ENCODE results near the gene CXADR.

CXADR gene

DNA sequence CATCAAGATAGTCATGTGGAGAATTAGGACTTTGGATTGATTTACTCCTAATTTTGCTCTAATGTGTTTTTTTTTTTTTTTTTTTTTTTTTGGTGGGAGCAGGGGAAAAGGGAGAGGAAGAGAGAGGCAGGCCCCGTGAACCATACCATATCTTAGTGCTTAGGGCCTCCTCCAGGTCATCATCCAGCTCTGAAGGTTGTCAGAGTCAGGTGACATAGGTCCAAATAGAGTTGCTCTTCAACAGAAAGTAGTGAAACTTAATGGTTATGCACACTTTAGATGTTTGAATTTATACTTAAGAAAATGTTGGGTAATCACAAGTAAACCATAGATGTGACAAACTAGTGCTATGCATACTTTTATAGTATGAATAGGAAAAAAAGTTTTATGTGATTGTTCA, 32.2 kb downstream of the CXADR start:
- DNase-seq, result no peak

DNA sequence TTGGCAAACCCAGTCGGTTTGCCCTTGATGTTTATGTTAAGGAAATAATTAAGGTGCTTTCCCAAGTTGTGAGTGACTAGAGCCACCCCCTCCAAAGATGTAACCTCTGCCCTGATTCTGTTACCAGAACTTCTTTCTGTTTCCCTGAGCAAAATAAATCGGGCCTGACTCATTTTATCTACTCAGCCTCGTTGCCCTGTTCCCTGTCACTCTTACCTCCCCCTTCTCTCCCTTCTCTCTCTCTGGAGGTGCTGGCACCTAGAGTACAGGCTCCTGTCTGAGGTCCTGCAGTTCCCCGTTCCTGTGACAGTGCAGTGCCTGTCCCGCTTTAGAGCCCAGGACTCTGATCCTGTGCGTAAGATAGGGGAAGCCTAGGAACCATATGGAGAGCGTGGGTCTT, 35.4 kb downstream of the CXADR start:
- no peak for DNase-seq

DNA sequence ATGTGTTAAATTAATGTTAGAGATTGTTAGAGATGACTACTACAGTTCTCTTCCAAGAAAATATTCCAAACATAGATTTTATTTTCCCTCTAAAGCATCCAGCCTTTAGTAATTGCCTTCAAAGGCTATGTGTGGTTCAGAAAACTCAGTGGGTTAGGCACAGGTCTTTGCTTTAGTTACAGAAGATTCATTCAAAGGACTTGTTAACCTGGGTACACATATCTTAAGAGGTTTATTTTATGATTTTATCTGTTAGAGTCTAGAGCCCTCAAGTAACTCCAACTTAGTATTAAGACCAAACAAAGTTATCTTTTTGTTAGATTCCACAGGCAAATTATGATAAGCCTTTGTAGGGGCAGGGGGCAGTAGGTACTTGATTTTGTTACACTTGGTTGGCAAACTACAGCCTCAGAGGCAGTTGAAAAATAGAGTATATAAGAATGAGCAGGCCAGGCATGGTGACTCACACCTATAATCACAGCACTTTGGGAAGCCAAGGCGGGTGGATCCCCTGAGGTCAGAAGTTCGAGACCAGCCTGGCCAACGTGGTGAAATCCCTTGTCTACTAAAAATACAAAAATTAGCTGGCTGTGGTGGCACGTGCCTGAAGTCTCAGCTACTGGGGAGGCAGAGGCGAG, 37.9 kb downstream of the CXADR start:
- DNase-seq, result no peak

DNA sequence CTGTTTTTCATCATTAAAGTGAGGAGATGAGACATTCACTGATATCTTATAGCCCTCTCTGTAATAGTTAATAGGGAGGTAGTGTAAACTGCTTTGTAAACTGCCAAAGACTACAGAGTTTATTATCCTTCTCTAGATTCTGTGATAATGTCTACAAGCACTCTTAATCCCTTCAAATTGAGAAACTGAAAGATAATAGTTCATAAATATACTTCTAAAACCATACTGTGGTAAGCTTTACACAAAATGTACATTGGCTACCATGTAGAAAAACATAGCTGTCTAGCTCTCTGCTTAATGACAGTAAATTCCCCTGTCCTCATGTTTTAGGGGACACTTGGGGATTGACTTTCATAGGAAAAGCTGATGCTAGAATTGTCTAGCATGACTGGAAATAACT, 39.6 kb downstream of the CXADR start:
- DNase-seq, result no peak

DNA sequence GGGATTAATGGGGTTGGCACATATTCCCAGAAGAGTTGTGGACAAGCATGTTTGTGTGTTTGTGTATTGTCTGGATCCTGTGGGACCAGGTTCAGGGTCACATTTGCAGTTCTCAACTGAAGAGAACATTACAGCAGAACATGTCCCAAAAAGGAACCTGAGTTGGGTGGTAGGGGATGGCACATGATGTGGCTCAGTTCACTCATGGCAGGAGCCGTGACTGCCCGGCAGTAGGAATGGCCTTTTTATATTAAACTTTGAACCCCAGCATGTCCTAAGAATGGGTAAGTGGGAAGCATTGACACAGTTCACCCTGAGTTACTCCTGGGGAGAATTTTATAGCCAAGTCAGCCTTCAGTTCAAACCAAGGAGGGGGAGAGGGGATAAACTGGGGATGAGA, 41.3 kb downstream of the CXADR start:
- no peak for DNase-seq

DNA sequence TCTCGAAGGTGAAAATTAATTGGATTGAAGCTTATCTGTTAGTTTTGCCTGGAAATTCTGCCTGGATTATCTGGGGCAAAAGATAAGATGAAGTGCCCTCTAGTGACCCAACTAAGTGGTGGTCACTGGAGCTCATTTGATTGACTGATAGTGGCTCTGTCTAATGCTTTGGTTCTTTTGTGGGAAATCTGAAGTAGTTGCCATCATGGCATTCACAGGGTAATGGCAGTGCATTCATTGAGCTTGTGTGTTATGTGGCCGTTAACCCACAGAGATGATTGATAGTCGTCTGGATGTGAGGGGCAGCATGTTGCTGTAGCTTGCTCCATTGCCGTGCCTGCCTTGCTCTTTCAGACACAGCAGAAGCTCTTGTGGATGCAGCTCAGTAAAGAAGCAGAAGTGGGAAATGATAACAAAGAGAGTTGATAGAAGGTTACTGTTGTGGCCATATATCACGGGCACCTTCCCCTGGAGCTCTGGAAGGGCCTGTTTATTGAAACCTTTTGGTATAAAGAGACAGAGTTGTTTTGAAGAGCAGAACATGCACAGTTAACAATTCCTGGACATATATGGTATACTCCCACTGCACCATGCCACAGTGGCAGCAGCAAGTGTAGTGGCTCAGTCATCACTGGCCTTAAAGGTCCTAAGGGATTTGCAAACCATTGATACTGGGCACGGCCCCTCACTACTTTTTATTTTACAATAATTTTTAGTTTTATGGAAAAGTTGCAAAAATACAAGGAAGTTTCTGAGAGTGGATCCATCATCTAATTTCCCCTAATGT, 42.0 kb downstream of the CXADR start:
- DNase-seq, result no peak

DNA sequence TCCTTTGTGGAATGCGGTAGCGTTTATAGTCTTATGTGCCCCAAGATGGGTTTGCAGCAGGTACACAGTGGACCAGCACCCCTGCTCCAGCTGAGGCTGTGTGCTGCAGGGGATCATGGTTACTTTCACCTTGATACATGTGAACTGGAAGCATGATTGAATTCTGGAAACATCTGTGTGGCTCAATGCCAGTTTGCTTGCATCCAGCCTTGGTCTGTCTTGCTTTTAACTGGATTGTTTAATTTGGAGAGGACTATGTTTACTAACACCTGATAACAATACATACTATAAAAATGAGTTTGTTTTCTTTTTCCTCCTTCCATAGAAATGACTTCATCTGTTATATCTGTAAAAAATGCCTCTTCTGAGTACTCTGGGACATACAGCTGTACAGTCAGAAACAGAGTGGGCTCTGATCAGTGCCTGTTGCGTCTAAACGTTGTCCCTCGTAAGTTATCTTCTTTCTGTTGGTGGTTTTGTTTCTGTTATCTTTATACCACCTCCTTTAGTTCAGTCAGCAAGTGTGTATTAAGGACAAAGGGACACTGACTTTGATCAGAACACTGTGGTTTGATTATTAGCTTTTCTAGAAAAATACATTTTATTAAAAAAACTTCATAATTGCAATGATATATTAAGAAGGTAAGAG, 47.7 kb downstream of the CXADR start:
- DNase-seq, result no peak

DNA sequence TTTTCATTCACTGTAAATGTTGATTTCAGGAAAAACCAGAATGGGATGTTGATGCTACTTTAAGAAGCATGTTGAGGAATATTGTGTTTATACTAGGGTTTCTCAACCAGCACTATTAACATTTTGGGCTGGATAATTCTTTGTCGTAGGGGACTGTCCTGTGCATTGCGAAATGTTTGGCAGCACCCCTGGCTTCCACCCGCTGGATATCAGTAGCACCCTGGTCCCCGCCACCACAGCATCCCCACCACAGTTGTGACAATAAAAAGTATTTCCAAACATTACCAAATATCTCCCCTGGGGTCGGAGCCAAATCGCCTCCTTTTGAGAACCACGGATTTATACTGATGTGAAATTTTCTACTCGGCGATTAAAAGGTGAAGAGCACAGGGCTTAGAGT, 57.9 kb downstream of the CXADR start:
- no peak for DNase-seq

DNA sequence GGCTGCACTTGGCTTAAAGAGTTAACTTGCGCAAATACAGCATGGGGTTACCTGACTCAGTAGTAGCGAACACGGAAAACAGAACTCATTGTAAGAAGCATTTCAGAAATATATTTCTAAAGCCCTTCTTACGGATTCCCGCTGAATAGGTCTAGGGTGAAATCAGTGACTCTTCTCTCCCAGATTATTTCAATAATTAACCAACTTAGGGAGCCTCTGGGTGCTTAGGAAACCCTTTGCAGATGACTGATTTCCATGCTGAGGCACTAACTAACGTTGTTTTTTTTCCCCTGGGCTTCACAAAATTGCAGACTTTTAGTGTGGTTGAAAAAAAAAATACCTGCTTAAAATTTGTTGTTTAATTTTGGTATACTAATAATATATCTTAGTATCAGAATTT, 59.6 kb downstream of the CXADR start:
- no peak for DNase-seq

DNA sequence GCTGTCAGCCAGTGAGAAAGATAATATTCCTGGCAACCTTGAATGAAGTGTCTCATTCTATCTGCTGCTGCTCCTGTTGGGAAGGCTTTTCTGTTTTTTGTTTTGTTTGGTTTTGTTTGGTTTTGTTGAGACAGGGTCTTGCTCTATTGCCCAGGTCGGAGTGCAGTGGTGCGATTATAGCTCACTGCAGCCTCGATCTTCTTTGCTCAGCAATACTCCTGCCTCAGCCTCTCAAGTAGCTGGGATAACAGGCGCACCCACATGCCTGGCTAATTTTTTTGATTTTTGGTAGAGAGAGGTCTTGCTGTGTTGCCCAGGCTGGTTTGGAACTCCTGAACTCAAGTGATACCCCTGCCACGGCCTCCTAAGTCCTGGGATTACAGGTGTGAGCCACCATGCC, 62.2 kb downstream of the CXADR start:
- DNase-seq, result no peak

DNA sequence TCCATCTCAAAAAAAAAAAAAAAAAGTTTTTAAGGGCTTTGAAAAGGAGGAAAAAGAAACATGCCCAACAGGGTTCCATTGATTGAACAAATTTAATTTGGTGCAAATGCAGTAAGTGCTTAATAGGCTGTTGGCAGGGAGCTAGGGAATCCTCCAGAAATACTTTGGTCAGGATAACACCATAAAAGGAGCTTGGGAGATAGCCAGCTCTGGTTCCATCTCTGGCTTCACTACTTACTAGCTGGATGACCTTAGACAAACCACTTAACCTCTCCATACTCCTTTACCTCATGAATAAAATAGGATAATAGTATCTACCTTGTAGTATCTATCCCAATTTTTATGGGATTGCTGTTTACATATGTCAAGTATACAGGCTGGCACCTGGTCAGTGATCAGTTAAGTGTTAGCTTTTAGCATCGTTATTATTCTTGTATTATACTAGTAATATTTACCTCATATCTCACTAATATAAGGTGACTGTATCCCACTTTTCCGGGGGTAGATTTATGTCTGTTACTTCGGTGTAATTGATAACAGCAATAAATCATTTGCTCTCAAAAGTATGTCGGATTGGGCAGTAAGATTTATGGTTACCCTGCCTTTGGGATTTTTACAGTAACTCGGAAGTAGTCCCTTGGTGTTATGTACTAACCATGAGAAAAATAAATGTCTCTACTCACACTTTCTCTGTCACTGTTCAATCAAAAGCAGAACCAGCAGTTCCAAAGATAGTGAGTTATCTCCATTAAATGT, 63.4 kb downstream of the CXADR start:
- peak; percentile 7 for DNase-seq

DNA sequence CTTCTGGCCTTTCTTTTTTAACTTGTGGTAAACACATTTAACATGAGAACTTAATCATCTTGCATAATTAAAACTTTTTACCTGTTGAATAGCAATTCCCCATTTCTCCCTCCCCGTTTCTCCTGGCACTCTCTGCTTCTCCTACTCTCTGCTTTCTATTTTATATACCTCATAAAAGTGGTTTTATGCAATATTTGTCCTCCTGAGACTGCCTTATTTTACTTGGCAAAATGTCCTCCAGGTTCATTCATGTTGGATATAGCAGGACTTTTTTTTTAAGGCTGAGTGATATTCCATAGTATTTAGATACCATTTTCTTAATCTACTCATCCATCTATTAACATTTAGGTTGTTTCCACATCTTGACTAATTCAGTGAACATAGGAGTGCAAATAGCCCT, 64.9 kb downstream of the CXADR start:
- no peak for DNase-seq

DNA sequence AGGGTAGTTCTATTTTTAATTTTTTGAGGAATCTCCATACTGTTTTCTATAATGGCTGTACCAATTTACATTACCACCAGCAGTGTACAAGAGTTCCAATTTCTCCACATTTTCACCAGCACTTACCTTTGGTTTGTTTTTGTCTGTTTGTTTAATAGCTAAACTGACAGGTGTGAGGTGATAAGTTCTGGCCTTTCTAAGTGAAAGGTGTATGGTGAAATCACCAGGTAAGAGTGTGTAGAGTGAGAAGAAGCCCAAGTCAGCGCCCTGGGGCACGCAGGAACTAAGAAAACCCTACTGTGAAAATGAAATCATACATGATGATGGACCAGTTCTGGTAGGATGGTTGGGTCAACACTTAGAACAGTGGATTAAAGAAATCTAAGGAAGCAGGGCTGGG, 65.3 kb downstream of the CXADR start:
- DNase-seq, result no peak

DNA sequence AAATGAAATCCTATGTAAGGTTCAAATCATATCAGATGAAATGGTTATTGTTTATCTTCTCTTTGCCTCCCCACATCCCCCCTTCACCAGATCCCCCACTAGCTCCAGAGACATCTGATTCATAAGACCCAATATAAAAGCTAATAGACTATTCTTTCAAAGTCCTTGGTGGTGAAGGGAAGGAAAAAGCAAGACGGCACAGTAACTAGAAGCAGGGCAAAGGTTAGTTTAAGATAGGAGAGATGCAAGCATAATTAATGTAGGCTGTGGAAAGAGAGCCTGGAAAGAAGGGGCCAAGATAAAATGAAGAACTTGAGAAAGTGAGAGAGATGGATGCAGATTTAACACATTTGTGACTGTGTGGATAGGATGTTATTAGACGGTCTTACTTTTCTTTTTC, 66.0 kb downstream of the CXADR start:
- DNase-seq, result no peak

DNA sequence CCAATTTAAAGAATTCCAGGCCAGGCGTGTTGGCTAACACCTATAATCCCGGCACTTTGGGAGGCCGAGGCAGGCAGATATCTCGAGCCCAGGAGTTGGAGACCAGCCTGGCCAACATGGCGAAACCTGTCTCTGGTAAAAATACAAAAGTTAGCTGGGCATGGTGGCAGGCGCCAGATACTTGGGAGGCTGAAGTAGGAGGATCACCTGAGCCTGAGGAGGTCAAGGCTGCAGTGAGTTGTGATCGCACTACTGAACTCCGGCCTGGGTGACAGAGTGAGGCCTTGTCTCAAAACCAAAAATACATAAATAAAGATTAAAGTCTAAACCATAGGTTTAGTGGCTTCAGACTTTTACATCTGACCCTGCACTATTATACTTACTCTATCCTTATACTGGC, 67.5 kb downstream of the CXADR start:
- DNase-seq, result no peak

DNA sequence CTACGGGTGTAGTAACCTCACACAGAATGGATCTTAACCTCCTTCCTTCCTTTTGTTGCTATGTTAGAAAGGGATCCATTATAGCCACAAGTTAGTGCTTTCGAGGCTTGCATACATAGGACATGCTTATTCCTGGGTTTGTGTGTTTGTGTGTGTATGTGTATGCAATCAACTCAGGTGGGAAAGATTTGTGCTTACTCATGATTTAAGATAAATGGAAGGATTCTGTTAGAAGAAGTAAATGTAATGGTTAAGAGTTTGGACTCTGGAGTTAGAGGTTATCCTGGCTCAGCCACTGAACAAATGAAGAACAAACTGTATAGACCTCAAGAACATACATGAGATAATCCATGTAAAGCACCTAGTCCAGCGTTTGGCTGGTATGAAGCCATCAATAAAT, 71.1 kb downstream of the CXADR start:
- DNase-seq, result no peak

DNA sequence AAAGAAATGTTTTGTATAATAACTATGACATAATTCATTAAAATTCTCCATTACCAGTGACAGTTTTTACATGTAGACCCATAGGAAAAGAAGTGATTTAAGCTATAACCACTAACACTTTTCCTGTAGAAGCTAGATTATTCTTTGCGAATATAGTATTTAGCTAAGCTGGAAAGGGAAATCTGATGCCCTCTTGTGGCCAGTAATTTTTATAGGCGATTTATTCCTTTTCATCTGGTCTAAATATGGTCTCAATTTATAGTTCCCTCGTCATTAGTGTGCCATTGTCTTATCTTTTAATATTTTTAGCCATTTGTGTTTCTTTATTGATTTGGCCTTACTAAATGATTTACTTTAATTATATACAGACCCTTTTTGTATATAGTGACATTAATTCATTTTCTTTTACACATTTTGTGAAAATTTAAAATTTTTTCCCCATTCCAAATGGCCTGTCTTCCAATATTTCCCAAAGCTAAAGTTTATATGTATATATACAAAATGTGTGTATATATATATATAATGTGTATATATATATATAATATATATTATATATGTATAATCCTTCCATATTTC, 73.1 kb downstream of the CXADR start:
- DNase-seq, result peak; percentile 13

DNA sequence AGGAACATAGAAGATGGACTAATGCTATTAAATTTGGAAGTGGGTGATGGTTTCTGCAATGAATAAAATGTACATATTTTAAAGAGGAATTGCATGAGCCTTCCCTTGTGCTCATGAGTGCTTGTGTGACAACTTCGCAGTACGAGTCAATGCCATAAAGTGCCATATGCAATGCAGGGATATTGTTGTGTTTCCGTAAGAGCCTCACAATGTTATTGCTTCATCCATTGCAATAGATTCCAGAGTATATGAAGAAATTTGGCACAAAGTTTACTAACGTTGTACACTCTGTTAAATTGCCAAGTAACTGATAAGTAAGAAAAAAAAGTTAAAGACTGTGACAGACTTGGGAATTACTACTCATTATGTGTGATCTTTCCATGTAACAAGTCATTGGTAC, 77.6 kb downstream of the CXADR start:
- no peak for DNase-seq

DNA sequence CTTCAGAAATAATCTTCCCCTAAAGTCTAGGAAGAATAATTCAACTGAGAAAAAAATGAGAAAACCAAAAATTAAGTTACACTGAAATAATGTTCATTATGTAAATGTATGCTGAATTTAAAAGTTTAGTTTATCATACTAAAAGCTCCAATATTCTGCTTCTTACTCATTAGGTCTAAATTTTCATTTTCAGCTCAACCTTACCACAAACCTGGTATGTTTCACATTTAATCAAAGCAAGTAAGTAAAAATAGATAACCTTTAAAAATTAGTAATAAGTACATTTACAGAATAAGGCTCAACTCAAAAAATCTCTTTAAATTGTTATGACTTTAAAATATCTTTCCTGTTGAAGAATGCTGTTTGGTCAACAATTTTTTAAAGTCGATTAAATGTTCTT, 84.8 kb downstream of the CXADR start:
- no peak for DNase-seq

DNA sequence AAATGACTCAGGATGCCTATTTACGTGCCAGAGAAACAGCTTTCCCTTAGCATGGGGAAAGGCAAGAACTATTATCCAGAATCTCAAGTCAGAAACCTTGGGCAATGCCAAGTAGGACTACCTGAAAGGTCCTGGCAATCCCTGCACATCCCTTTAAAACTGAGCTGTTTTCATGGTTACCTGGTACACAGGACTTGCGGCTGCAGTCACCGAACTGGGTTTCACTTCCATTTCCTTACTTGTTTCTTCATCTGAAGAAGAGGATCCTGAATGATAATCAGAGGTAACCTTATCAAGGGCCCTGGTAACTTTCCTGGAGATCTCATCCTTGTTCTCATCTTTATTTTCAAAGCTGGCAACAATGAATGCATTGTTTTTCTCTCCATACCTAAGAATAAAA, 85.6 kb downstream of the CXADR start:
- no peak for DNase-seq

DNA sequence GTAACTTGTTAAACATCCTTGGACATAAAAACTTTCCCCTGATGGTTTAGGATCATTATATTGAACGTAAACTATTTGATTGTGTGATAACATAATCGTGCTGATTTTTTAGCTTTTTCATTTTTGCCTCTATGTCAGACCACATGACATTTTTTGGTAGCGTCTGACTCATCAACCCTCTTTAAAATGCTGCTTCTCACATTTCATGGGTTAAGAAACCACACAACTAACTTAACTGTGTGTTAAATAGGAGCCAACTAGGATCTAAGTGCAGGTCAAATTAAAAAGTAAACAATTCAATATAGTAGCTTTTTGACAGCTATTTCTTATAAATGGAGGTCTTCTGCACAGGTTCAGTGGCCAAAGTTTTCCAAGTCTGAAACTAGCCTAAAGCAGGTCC, 90.0 kb downstream of the CXADR start:
- no peak for DNase-seq

DNA sequence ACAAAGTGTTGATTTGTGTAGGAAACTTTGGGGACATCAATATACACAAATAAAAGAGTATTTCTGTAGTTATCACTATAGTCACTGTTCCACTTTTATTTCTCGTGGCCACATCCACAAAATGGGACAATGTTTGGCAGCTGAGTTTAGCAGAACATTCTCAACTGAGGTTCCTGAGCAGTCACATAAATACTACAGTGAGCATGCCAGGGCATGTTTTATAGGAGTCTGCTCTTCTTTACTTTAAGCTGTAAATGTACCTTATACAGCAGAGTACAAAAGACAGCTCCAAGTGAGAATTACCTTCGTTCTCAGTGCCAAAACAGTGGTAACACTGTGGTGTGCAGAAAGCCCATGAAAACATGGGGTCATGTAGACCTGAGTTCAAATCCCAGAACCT, 94.8 kb downstream of the CXADR start:
- no peak for DNase-seq

DNA sequence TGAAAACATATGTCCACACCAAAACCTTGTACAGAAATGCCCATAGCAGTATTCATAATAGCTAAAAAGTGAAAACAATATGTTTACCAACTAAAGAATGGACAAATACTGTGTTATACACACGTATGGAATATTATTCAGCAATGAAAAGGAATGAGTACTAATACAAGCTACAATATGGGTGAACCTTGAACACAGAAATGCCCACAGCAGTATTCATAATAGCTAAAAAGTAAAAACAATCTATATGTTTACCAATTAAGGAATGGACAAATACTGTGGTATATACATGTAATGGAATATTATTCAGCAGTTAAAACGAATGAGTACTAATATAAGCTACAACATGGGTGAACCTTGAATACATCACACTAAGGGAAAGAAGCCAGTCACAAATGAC, 96.8 kb downstream of the CXADR start:
- DNase-seq, result no peak
